Duodenal mucosa (tissue), 2 donors: ENCODE measurements around the gene CCNY.

ENCODE experiments used
- H3K27ac ChIP-seq: one replicate; pipeline ENCODE4 v1.7.0; 2013; ENCODE audit warnings: low read depth, low read length
- H3K27me3 ChIP-seq, 2 donors: one replicate each; pipeline ENCODE4 v1.7.0; 2013; ENCODE audit warnings: low read length in 2 of 2, control low read depth in 1 of 2; ENCODE audit not compliant: insufficient read depth in 2 of 2, control insufficient read depth in 1 of 2
- H3K36me3 ChIP-seq, 2 donors: one replicate each; pipeline ENCODE4 v1.7.0; 2013; ENCODE audit warnings: low read length in 2 of 2, control low read depth in 1 of 2; ENCODE audit not compliant: insufficient read depth in 2 of 2, control insufficient read depth in 1 of 2
- H3K4me1 ChIP-seq, 2 donors: one replicate each; pipeline ENCODE4 v1.7.0; 2013; ENCODE audit warnings: low read length in 2 of 2, control low read depth in 1 of 2; ENCODE audit not compliant: insufficient read depth in 2 of 2, control insufficient read depth in 1 of 2
- H3K4me3 ChIP-seq, 2 donors: one replicate each; pipeline ENCODE4 v1.7.0; 2013; ENCODE audit warnings: low read length in 2 of 2, low read depth in 1 of 2
- H3K9ac ChIP-seq, 2 donors: one replicate each; pipeline ENCODE4 v1.7.0; 2013; ENCODE audit warnings: low read length in 2 of 2, low read depth in 1 of 2
- H3K9me3 ChIP-seq, 2 donors: one replicate each; pipeline ENCODE4 v1.7.0; 2013; ENCODE audit warnings: low read length in 2 of 2, control low read depth in 1 of 2; ENCODE audit not compliant: control insufficient read depth in 1 of 2

The CCNY gene

GRCh38 chr10:35546824-35547225, 210.5 kb downstream of the CCNY start:
- Histone ChIP-seq H3K27me3 (no peaks in the 10 kb centered on the region), H3K9ac (no peak overlapping the region), H3K36me3 (peaks cover 33 to 44% of the 10 kb centered on the region in 2 donors), H3K4me3 (no peak overlapping the region), H3K4me1 (no peaks in the 10 kb centered on the region), H3K9me3 (no peaks in the 10 kb centered on the region), H3K27ac (no peak overlapping the region)

- Histone ChIP-seq H3K27ac (no peak overlapping the region), H3K27me3 (no peaks in the 10 kb centered on the region), H3K4me3 (no peak overlapping the region), H3K36me3 (peaks cover 20 to 31% of the 10 kb centered on the region in 2 donors), H3K9me3 (no peaks in the 10 kb centered on the region), H3K9ac (no peak overlapping the region), H3K4me1 (no peaks in the 10 kb centered on the region)
Measured at GRCh38 chr10:35552650-35553342, 216.5 kb downstream of the CCNY start.

- Histone ChIP-seq H3K27me3 (no peaks in the 10 kb centered on the region), H3K27ac (no peak overlapping the region), H3K9me3 (no peaks in the 10 kb centered on the region), H3K4me1 (no peaks in the 10 kb centered on the region), H3K4me3 (no peak overlapping the region), H3K9ac (no peak overlapping the region), H3K36me3 (peaks cover 19 to 34% of the 10 kb centered on the region in 2 donors)
Measured at GRCh38 chr10:35554036-35554435, 217.7 kb downstream of the CCNY start.

GRCh38 chr10:35554461-35555056, 218.2 kb downstream of the CCNY start:
- Histone ChIP-seq H3K9me3 (no peaks in the 10 kb centered on the region), H3K36me3 (peaks cover 18 to 34% of the 10 kb centered on the region in 2 donors), H3K4me1 (no peaks in the 10 kb centered on the region), H3K27ac (no peak overlapping the region), H3K4me3 (no peak overlapping the region), H3K27me3 (no peaks in the 10 kb centered on the region), H3K9ac (no peak overlapping the region)

- Histone ChIP-seq H3K9ac (no peak overlapping the region), H3K9me3 (no peaks in the 10 kb centered on the region), H3K4me3 (no peak overlapping the region), H3K4me1 (no peaks in the 10 kb centered on the region), H3K27me3 (no peaks in the 10 kb centered on the region), H3K27ac (no peak overlapping the region), H3K36me3 (peaks cover 15 to 36% of the 10 kb centered on the region in 2 donors)
Measured at GRCh38 chr10:35555962-35556930, 219.9 kb downstream of the CCNY start.

GRCh38 chr10:35558276-35558675, 222.0 kb downstream of the CCNY start:
- Histone ChIP-seq H3K4me1 (no peaks in the 10 kb centered on the region), H3K27me3 (no peaks in the 10 kb centered on the region), H3K9ac (no peak overlapping the region), H3K4me3 (no peak overlapping the region), H3K9me3 (no peaks in the 10 kb centered on the region), H3K36me3 (peaks cover 5 to 31% of the 10 kb centered on the region in 2 donors), H3K27ac (no peak overlapping the region)

GRCh38 chr10:35559416-35559815, 223.1 kb downstream of the CCNY start:
- no peak overlapping the region for H3K9ac ChIP-seq
- H3K27me3 ChIP-seq = no peaks in the 10 kb centered on the region
- no peaks in the 10 kb centered on the region for H3K4me1 ChIP-seq
- peaks cover 8 to 27% of the 10 kb centered on the region in 2 donors for H3K36me3 ChIP-seq
- H3K27ac ChIP-seq = no peak overlapping the region
- no peaks in the 10 kb centered on the region for H3K9me3 ChIP-seq
- H3K4me3 ChIP-seq = no peak overlapping the region

GRCh38 chr10:35561715-35562114, 225.4 kb downstream of the CCNY start:
- Histone ChIP-seq H3K27ac (no peak overlapping the region), H3K4me3 (no peak overlapping the region), H3K4me1 (no peaks in the 10 kb centered on the region), H3K9me3 (no peaks in the 10 kb centered on the region), H3K27me3 (no peaks in the 10 kb centered on the region), H3K9ac (no peak overlapping the region), H3K36me3 (peaks cover 20 to 31% of the 10 kb centered on the region in 2 donors)

GRCh38 chr10:35562427-35562826, 226.1 kb downstream of the CCNY start:
- Histone ChIP-seq H3K9ac (no peak overlapping the region), H3K36me3 (peaks cover 24 to 37% of the 10 kb centered on the region in 2 donors), H3K4me3 (no peak overlapping the region), H3K27ac (no peak overlapping the region), H3K4me1 (no peaks in the 10 kb centered on the region), H3K9me3 (no peaks in the 10 kb centered on the region), H3K27me3 (no peaks in the 10 kb centered on the region)
